HG03342 (cell line): ENCODE results near the gene P2RY6.
"Not testable (repeated sequence)": the region's sequence is repeated elsewhere in the genome, so short reads cannot be mapped to it uniquely, and the experiment has no call there.

ENCODE experiments used
- ATAC-seq: cut with Tn5 transposase; IDR thresholded peaks from one replicate; pipeline ENCODE4 v1.9.1; 2021; ENCODE audit warnings: mild to moderate bottlenecking, moderate library complexity; ENCODE audit not compliant: unreplicated experiment

Gene P2RY6

DNA sequence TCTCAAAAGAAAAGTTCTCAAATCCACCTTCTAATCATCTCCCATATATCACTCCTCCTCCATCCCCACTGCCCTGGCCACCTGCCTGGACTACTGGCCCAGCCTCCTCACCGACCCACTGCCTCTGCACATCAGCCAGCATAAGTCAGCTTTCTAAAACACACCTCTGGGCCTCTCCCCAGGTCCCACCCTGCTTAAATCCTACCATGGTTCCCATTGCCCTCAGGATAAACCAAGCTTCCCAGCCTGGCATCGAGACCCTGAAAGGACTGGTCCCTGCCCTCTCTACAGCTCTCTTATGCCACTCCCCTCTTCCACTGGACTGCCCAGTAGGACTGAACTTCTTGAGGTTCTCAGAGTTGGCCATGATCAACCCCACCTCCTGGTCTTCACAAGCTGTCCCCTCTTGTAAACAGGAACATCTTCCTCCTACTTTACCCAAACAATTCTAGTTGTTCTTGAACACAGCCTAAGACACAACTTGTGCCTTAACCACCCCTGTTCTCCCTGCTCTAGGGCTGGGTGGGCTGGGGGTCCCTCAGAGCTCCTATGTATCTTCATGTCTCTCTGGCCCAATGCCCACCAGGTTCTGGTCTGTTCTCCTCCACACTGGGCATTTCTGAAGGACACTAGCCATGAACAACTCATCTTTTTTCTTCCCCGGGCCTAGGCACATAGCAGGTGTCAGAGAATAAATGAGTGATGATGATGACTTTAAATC lies 12.6 kb upstream of the P2RY6 start:
- no peak for ATAC-seq

DNA sequence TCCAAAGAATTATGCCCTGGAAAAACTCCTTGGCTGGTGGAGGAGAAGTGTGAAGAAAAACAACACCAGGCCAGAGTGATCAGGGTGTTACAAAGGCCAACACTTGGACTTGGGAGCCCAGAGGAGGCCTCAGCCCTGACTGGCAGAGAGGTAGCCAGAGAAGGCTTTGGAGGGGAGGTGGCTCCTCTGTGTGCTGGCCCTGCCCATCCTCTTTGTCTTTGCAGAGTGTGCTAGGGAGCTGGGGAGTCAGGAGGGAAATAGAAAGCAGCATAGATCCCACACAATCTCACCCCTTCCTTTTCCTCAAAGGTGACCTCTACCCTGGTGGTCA lies 12.0 kb upstream of the P2RY6 start:
- ATAC-seq, result no peak

GRCh38 chr11:73262851-73263495 lies 9.2 kb upstream of the P2RY6 start:
- ATAC-seq, result no peak

GRCh38 chr11:73263640-73264039 lies 8.5 kb upstream of the P2RY6 start:
- no peak for ATAC-seq

- ATAC-seq, result no peak
These were observed 6.8 kb upstream of the P2RY6 start for GRCh38 chr11:73265278-73265810.

DNA sequence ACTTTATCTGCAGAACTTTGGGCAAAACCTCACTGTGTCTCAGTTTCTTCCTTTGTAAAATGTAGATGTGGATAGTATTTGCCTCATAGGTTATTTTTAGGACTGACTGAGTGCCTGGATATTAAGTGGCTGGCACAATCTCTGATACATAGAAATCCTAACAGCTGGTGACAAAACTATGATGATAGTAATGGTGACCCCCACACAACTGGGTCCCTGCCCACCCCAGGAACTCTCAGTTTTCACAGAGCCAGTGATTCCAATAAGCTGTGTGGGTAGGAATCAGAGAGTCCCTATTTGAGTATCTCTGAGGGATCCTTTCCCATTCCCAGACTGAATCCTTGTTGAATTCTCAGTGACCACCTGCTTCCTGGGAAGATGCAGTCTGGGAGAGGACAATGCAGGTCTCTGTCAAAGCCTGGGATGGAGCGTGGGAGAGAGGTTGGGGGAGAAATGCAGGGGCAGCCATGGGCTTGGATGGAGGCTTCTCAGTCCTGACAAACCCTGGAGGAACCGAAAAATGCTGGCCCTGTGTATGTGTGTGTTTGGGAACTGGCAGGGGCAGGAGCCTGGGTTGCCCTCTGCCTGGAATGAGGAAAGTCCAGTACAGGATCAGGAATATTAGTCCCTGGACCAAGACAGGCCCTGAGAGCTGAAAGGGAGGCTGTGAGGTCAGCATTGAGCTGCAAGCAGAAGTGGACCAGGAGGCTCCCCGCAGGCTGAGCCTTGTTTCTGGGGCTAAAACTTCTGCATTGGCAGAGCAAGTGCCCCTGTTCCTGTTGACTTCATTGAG lies 6.1 kb upstream of the P2RY6 start:
- ATAC-seq, result no peak

- no peak for ATAC-seq
These were observed 5.5 kb upstream of the P2RY6 start for GRCh38 chr11:73266646-73267020.

DNA sequence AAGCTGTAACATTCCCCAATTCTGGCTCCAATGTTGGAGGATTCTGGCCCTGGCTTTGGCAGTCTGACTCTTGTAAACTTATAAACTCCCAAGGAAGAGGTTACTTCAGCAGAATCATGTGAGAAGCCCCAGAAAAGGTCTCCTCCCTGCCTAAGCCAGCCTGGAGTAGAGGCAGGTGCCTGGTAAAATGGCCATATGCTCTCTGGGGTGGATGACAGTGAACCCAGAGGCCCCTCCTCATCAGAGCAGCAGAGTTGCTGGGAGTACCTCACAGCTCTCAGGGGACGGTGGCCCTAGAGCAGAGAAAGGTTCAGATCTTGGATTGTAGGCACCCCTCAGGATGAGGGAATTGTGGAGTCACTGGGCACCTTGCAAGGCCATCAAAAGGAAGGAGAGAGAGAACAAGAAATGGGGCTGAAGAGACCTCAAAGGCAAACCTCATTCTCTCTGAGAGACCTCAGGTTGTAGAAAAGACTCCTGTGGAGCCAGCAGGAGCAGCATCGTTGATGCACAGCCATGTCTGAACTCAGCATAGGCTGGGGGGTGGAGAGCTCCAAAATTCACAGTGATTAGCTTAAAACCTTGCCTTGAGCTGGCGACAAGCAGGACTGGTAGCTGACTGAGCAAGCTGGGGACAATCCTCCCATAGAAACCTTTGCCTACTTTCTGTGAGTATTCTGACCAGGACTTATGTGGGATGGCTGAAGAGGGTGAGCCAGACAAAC lies 4.9 kb upstream of the P2RY6 start:
- ATAC-seq, result no peak

DNA sequence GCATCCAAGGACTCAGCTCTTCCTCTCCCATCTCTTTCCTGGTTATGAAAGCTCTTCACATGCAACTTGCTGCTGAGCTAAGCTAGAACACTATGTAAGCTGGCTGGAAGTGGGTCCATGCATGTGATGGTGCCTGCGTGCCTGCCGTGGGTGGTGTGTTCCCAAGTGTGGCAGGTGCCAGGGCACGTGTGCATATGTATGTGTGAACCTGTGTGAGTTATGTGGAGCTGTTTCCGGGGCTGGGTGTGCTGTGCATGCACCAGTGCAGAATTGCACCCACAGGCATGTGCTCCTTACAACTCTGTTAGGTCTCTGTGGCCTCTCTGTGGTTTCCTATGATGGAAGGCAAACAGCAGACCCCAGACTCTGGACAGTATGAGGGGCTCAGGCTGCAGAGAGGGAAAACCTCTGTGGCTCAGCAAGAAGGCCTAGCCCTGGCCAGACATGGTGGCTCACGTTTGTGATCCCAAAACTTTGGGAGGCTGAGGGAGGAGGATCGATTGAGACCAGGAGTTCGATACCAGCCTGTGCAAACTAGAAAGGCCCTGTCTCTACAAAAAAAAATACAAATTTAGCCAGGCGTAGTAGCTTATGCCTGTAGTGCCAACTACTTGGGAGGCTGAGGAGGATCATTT lies 4.1 kb upstream of the P2RY6 start:
- no peak for ATAC-seq

DNA sequence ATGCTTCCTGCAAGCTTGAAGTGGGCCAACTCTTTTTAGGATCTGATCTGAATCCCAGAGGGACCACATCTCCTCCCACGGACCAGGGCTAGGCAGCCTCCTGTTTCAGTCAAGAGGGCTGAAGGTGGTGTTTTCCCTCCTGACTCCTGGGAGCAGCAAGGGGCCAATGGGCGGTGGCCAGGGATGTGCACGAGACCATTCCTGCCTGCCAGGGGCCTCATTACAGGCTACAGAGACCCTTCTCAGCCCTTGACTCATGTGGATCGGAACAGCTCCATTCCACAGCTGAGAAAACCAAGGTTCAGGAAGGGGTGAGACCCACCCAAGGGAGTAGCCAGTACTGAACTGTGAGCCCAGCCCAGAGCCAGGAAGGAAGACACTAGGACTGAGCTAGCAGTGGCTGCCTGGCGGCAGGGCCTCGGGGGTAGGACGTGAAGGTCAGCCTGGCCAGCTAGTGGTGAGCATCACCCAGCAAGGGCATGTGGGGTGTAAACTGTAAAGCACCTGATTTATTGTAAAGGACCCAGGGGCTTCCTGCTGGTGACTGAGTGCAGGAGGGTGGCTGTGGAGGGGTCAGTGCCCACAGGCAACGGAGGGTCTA lies 3.4 kb upstream of the P2RY6 start:
- no peak for ATAC-seq

DNA sequence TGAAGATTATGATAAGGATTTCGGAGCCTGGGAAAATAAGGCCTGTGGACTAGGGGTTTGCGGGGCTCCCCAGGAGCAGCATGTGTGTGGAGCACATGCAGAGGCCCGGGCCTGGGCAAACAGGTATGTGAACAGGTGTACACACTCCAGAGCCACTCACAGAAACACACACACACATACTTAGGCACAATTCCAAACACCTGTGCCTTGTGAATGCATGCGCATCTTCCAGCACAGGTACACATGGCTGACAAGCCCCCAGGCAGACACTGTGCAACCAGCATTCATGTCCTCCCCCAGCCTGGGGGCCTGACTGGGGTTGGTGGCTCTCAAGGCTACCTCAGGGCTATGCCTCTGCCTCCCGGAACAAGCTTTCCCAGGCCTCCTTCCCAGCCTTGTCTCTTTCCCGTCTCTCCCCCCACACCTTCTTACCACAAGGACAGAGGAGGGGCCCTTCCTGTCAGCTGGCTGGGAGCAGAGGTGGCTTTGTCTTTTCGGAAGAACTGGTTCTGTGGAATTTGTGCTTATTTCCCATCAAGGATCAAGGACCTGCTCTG lies 2.6 kb upstream of the P2RY6 start:
- ATAC-seq, result no peak

DNA sequence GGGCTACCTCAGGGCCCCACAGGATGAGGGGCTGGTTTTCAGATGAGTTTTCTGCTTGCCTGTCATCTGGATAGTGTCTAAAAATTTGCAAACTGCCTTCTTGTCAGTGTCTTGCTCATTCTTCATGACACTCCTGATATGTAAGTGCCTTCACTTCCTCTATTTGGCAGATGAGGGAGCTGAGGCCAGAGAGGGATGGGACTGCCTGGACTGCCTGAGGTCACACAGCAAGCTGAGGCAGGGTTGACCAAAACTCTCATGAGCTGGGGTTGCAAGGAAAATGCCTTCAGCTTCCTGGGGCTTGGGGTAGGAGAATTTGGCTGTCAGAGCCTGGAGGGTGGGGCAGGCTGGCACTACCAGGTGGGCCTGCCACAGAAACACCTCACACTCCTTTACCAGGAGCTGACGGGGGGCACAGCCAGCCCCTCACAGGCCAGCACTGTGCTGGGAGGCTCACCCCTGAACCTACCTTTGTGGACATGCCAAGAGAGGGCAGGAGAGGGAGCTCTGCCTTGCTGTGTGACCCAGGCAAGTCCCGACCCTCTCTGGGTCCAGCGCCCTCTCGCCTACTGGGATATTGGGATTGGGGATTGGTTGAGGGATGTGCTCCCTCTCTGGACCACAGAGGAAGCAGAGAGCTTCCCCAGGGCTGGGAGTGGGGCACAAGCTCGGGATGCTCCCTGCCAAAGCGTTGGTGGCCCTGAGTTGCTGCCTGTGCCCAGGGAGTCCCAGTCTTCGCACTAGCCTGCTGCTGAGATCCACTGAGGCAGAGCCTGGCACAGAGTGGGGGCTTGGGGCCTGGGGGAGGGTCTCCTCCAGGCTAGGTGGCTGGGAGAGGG lies 1.9 kb upstream of the P2RY6 start:
- peak; percentile 40 for ATAC-seq

GRCh38 chr11:73270855-73271477 lies 1.2 kb upstream of the P2RY6 start:
- no peak for ATAC-seq

DNA sequence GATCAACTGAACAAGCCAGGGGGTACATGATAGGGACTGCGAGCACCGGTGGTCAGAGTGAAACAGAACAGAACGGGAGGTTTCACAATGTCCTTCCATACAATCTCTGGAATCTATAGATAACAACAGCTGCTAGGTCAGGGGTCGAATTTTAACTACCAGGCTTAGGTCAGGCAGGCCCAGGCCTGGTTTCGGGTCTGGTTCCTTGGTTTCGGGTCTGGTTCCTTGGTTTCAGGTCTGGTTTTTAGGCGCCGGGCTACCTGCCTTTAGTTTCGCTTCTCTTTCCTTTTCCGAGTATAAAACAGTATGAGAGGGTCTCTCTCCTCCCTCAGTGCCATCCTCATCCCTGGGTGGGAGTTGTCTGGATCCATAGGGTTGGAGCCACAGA lies 666 bp upstream of the P2RY6 start:
- not testable (repeated sequence) for ATAC-seq

- ATAC-seq, result no peak
These were observed 521 bp downstream of the P2RY6 start for GRCh38 chr11:73272680-73273038.

DNA sequence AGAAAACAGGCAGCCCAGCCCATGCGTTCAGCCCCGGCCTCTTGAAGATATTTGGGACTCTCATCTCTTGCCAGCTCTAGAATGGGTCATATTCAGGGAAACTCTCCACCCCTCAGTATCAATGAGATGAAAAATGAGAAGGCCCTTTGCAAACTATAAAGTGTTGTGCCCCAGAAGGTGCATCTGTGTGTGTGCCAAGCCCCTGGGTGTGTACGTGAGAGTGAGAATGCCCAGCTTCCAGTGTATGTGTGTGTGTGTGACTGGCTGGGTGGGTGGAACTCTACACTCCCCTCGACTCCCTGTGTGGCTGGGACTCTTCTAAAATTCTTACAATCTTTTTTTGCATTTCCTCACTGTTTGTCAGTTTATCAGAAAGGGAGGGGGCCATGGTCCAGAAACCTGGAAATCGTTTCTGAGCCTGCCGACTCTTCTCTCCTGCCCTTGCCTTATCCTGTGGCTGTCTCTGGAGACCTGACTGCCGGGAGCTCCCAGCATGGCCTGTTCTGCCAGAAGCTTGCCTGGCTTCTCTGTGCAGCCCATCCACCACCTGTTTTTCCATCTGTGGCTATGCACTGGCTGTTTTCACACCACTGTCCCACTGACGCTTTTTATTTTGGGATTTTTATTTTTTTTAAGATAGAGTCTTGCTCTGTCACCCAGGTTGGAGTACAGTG lies 1.2 kb downstream of the P2RY6 start:
- ATAC-seq, result no peak

DNA sequence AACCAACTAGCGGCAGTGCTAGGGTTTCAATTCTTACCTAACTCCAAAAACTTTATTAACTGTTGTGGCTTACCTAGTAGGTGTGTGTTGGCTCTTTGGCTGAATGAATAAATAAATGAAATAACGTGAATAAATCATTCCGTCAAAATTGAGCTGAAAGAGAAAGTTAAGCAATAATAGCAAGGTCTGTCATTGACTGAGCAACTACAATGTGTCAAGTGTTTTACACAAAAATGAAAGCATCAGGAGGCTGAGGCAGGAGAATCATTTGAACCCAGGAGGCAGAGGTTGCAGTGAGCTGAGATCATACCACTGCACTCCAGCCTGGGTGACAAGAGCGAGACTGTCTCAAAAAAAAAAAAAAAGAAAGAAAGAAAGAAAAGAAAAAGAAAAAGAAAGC lies 2.1 kb downstream of the P2RY6 start:
- ATAC-seq, result not testable (repeated sequence)

- ATAC-seq, result no peak
These were observed 2.7 kb downstream of the P2RY6 start for GRCh38 chr11:73274722-73275380.
